DND-41 (cell line): ENCODE measurements around the gene ERGIC2.
"Not testable (repeated sequence)": the region's sequence is repeated elsewhere in the genome, so short reads cannot be mapped to it uniquely, and the experiment has no call there.

ENCODE experiments used
- ATAC-seq: fragments of 200-7000 bp; cut with Tn5 transposase; 3 replicates; pipeline ENCODE4 v1.9.1; 2021; ENCODE audit warnings: low read depth; ENCODE audit not compliant: insufficient read depth
- DNase-seq: peaks from one replicate; pipeline ENCODE4 v3.0.0-alpha.2; 2020
- H2AFZ ChIP-seq: 2 replicates; pipeline ENCODE4 v1.6.0; 2012; ENCODE audit warnings: low read depth, low read length
- H3K27ac ChIP-seq: 2 replicates; pipeline ENCODE4 v1.5.1; 2012; ENCODE audit warnings: low read length, inconsistent platforms
- H3K27me3 ChIP-seq: fragments of 200-600 bp; sonication (generic); 2 replicates; pipeline ENCODE4 v1.6.0; 2012; ENCODE audit warnings: low read length, mild to moderate bottlenecking, inconsistent platforms; ENCODE audit not compliant: insufficient read depth, poor library complexity
- H3K36me3 ChIP-seq: 2 replicates; pipeline ENCODE4 v1.5.1; 2012; ENCODE audit warnings: low read length, inconsistent platforms; ENCODE audit not compliant: insufficient read depth
- H3K4me1 ChIP-seq: 2 replicates; pipeline ENCODE4 v1.5.1; 2012; ENCODE audit warnings: mild to moderate bottlenecking, low read length; ENCODE audit not compliant: insufficient read depth
- H3K4me2 ChIP-seq: 2 replicates; pipeline ENCODE4 v1.6.0; 2012; ENCODE audit warnings: mild to moderate bottlenecking, moderate library complexity, low read length, inconsistent platforms; ENCODE audit not compliant: insufficient read depth
- H3K4me3 ChIP-seq, 2 experiments: fragments of 200-600 bp in 1 of 2; shearing (Covaris generic) in 1 of 2; 2 replicates each; pipeline ENCODE4 v1.5.1; 2012 to 2016; ENCODE audit warnings: inconsistent platforms in 2 of 2, low read length in 2 of 2, mild to moderate bottlenecking in 2 of 2, low read depth in 1 of 2, moderate library complexity in 1 of 2
- H3K79me2 ChIP-seq: 2 replicates; pipeline ENCODE4 v1.6.0; 2012; ENCODE audit warnings: low read length, inconsistent platforms; ENCODE audit not compliant: insufficient read depth
- H3K9ac ChIP-seq: 2 replicates; pipeline ENCODE4 v1.6.0; 2012; ENCODE audit warnings: low read depth, mild to moderate bottlenecking, inconsistent platforms, low read length, moderate library complexity
- H3K9me3 ChIP-seq: 2 replicates; pipeline ENCODE4 v1.5.1; 2012; ENCODE audit warnings: low read length, moderate library complexity, mild to moderate bottlenecking, inconsistent platforms; ENCODE audit not compliant: insufficient read depth, severe bottlenecking
- H4K20me1 ChIP-seq: 2 replicates; pipeline ENCODE4 v1.6.0; 2012; ENCODE audit warnings: low read length; ENCODE audit not compliant: insufficient read depth
- CTCF ChIP-seq: IDR thresholded peaks from 2 replicates; pipeline ENCODE4 v1.5.1; 2012; ENCODE audit warnings: borderline replicate concordance, low read length, moderate library complexity, mild to moderate bottlenecking; ENCODE audit not compliant: poor library complexity, severe bottlenecking; ENCODE audit errors: extremely low read depth
- EZH2 ChIP-seq: IDR thresholded peaks from 3 replicates; pipeline ENCODE4 v1.6.1; 2012; ENCODE audit warnings: borderline replicate concordance, low read depth, mild to moderate bottlenecking, moderate library complexity, low read length, inconsistent platforms; ENCODE audit not compliant: severe bottlenecking

Gene ERGIC2

GRCh38 chr12:29395356-29395755 lies 14.4 kb upstream of the ERGIC2 start:
- Histone ChIP-seq H3K79me2 (no peaks in the 10 kb centered on the region), H3K9ac (no peak overlapping the region), H3K4me2 (no peak overlapping the region), H3K27me3 (peaks cover 9% of the 10 kb centered on the region), H3K4me1 (no peaks in the 10 kb centered on the region; the same call in 1 of the 2 replicates), H3K27ac (no peak overlapping the region), H3K4me3 (no peak overlapping the region), H4K20me1 (no peaks in the 10 kb centered on the region), H2AFZ (no peak overlapping the region), H3K9me3 (no peaks in the 10 kb centered on the region), H3K36me3 (no peaks in the 10 kb centered on the region)
- DNase-seq, result no peak
- ATAC-seq, result no peak
- TF ChIP-seq CTCF (no peak), EZH2 (no peak)

- H3K79me2 ChIP-seq, H4K20me1 ChIP-seq, H3K4me3 ChIP-seq, H2AFZ ChIP-seq, H3K4me2 ChIP-seq, H3K4me1 ChIP-seq, DNase-seq, H3K9ac ChIP-seq, H3K9me3 ChIP-seq, H3K27ac ChIP-seq, H3K36me3 ChIP-seq, H3K27me3 ChIP-seq: not testable (repeated sequence)
- ATAC-seq, result peak; percentile 61; the same call in 2 of the 3 replicates
Measured at GRCh38 chr12:29390419-29390818, 9.4 kb upstream of the ERGIC2 start.

- Histone ChIP-seq H3K79me2 (no peaks in the 10 kb centered on the region), H2AFZ (no peak overlapping the region), H3K27me3 (no peaks in the 10 kb centered on the region), H3K36me3 (no peaks in the 10 kb centered on the region), H3K4me3 (no peak overlapping the region), H3K9me3 (no peaks in the 10 kb centered on the region), H3K9ac (no peak overlapping the region), H4K20me1 (no peaks in the 10 kb centered on the region), H3K4me2 (no peak overlapping the region), H3K27ac (no peak overlapping the region), H3K4me1 (no peaks in the 10 kb centered on the region; the same call in 1 of the 2 replicates)
- no peak for DNase-seq
- no peak for ATAC-seq
- TF ChIP-seq EZH2 (no peak), CTCF (no peak)
Measured at GRCh38 chr12:29389295-29389919, 8.4 kb upstream of the ERGIC2 start.

- not testable (repeated sequence) for H4K20me1 ChIP-seq, H3K9ac ChIP-seq, H3K36me3 ChIP-seq, ATAC-seq, H3K4me2 ChIP-seq, H3K4me1 ChIP-seq, H2AFZ ChIP-seq, DNase-seq, H3K79me2 ChIP-seq, H3K9me3 ChIP-seq, H3K27me3 ChIP-seq, H3K4me3 ChIP-seq, H3K27ac ChIP-seq
Measured at GRCh38 chr12:29386084-29386680, 5.2 kb upstream of the ERGIC2 start.

GRCh38 chr12:29385194-29385593 lies 4.2 kb upstream of the ERGIC2 start:
- ATAC-seq, H3K9me3 ChIP-seq: not testable (repeated sequence)

More at GRCh38 chr12:29385194-29385593, 4.2 kb upstream of the ERGIC2 start:
- not testable (repeated sequence) for H3K9ac ChIP-seq, DNase-seq, H3K27ac ChIP-seq, H3K4me2 ChIP-seq, H3K79me2 ChIP-seq, H4K20me1 ChIP-seq, H3K27me3 ChIP-seq, H3K4me1 ChIP-seq, H3K4me3 ChIP-seq, H3K36me3 ChIP-seq, H2AFZ ChIP-seq
